Hematopoietic multipotent progenitor cell treated with erythropoietin and hydrocortisone succinate and interleukin-3 and kit ligand, for 6 days (in vitro differentiated cells): ENCODE results near the gene EFNA5.

Experiments used
- DNase-seq: peaks from one replicate; pipeline ENCODE4 v3.0.0-alpha.2; 2015

The EFNA5 gene

DNA sequence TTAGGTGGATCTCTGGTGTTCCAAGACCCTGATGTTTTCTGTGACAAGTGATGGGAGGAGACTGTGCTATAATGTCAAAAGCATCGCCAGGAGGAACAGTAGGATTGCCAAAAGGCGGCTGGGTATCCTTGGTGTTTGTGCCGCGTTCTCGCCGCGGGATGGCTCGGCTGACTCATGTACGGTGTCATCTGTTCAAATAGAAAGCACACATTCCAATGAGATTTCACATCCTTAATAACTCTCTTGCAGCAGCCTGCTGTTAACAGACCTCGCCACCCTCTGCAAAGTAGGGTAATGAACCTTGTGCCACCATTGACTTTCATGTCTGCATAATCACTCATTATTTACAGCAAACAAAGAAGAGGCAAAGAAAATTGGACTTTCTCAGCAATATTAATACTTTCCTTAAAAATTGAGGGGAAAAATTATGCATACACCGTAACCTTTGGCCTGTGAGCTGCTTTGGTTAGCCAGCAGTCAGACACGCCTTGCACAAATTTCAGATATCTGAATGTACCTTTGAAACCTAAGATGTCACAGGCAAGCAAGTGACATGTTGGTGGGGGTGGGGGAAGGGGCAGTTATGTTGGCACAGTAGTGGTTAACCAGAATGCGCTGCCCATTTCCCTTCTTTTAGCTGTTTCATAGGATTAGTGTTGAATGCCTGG lies 289.4 kb downstream of the EFNA5 start:
- DNase-seq = no peak

DNA sequence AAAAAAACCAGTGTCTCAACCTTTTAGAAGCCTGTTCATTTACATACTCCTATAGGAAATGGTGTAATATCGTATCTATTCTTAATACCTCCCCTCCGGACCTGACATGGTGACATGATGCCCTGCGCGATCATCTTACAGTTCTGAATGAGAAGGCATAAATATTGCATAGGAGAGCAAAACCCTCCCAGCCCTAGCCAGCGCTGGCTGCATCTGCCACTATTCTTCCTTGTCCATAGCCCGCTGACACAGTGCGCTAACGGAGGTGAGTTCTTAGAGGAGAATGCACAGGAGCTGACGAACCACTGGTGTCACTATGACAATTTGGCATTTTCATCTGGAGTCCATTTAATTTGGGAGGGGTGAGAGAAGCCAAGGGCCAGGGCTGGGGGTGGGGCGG lies 290.1 kb downstream of the EFNA5 start:
- no peak for DNase-seq

DNA sequence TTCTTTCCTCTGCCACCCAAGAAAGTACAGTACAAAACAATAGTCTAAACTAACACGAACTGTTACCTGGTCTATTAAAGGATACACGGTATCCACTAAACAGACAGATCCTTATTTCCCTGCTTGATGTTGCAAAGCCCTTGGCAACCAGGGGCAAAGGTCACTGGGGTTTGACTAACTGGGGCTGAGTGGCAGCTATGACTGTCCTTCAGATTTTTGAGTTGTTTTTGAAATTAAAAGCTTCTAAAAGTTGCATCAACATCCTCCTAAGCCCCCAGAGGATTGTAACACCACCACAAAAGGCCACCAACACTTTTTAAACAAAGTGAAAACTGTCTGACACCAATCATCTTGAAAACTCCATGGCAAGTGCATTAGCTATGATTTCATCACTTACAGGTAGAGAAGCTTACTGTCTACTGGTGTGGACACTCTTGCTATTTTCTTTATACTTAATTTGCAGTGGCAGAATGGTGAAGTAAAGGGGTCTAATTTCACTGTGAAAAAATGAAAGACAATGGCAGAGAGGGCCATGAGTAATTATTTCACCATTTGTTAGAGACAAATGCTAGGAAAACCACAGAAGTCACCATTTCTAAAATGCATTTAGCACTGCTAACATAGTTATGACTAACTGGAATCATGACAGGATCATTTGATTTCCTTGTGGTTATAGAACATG lies 292.4 kb downstream of the EFNA5 start:
- no peak for DNase-seq

DNA sequence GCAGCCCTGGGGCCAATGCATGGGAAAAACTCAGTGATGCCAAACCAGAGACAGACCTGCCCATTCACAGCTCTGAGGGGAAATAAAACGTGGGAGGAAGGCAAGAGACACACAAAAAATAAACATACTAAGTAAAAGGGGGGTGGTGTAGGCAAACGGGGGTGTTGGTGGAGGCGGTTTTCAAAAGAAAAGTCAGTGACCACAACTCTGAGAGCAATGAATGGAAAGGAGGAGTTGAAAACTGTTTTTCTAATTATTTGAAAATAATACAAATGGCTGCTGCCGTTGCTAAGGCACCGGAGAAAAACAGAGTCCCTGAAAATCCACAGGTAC lies 293.5 kb downstream of the EFNA5 start:
- DNase-seq = no peak

DNA sequence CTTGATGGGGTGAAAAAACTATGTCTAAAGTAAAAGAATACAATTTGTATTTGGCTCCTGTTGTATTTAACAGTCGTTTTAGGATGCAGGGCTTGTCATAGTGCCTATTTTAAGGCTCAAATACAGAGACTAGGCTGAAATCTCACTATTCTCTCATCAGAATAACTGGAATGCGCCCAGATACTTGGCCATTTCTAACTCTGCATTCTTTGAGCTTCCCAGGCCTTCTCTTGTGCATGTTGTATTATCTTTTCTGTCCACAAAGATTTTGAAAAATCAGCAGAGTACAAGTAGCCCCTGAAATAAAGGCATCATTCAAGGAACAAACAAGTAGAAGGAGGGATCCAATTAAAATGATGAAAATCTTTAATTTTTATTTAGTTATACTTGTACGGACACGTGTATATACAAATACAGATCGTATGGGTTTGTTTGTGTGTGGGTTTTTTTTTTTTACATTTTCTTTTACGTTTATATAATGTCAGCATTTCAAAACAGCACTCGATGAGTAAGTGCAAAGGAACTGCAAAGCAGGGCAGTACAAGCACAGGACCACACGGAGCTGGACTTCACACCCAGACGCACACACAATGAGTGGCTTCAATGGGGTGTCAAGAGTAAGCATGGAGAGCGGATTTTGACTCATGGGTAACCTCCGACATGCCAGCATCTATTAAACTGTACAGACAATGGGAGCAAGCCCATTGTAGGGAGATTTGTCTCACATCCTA lies 294.0 kb downstream of the EFNA5 start:
- no peak for DNase-seq

DNA sequence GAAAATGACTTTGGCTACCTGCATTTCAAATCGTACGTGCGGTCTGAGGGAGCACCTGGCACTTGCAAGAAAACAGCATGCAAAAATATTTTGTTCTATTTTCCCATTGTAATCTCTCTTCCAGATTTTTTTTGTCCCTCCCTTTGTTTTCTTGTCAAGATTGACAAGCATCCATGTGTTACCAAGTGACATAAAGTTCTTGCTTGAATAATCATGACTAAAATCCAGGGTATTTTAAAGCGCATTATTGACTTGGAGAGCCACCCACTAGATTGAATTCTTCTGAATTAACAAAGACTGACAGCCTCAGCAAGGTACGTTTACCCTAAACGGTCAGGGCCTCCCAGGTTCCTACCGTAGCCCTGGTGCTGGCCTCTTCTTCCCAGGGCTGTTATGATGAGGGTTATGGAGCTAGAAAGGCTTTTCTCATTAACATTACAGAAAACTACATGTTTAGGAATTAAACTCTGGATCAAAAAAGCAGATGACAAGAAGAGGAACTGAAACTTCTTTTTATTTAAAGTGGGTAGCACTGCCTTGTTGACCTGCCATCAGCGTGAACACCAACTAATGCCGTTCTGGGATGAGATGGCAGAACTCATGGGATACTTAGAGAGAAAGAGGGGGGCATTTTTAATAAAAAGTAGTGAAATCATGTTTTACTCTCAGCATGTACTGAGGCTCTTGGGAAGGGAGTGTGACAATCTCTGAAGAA lies 297.0 kb downstream of the EFNA5 start:
- no peak for DNase-seq

DNA sequence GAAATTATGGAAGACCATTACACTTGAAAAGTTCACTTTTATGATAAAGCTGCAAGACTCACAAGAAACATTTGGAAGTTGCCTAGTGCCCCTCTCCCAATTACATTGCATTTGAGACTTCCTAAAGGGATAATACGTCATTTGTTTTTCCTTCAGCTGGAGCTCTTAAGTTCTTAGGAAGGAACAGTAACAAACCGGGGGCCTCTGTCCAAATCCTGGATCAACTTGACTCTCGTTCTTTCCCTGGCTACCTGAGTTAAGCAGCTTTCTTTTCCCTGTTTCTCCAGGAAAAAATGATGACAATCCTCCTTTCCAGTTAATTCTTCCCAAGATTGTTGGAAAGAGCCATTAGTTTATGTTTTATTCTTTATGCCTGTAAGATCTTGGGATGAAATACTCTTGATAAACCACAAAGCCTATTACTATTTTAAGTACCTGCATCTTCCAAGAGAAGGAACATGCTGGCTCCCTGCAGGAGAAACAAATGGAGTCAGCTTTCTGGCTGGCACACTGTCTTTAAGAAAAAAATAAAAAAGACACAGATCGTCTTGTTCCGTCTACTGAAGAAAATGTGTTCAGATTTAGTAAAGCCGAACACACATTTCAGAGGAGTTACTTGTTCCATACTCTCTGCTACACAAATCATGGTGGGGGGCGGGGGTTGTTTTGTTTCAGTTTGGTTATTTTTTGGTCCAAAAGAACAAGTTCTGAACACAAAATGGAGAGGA lies 297.9 kb downstream of the EFNA5 start:
- no peak for DNase-seq

DNA sequence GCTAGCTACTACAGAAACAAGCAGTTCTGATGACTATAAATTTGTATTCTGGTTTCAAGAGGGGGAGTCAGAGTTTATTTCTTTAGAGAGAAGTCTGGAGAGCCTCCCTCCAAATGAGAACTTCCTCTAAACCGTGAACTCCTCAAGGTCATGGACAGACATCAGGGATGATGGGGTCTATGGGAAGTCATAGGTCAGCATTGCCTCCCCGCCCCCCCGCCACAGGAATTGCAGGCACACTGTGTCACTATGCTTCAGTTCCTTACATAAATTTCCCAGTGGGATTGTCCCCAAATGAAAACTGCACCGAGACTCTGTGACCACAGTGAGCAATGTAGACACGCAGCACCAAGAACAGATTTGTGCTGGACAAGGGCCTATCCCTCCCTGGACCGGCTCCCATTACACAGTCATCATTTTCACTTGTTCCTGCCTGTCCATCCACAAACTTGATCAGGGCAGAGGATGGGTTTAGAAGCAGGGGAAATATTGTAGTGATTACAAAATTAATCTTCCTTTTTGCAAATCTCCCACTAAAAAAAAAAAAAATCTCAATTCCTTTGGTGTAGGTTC lies 300.3 kb downstream of the EFNA5 start:
- DNase-seq = no peak

DNA sequence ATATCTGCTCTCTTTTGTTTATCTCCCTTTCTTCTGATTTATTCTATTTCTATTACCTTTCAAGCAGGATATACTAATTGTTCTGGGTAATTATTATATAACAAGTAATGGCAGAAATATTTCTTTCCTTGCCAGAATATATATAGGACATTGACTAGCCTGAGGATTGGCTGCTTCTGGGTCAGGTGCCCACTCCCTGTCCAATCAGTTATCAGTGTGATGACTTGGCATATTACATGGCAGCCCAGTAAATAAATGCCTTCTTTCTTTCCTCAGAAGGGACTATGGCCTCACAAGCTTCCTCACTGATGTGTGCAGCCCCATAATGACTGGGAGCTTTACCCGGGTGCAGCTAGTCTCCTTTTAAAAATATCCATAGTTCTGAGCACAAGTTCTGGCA lies 301.1 kb downstream of the EFNA5 start:
- DNase-seq = no peak

DNA sequence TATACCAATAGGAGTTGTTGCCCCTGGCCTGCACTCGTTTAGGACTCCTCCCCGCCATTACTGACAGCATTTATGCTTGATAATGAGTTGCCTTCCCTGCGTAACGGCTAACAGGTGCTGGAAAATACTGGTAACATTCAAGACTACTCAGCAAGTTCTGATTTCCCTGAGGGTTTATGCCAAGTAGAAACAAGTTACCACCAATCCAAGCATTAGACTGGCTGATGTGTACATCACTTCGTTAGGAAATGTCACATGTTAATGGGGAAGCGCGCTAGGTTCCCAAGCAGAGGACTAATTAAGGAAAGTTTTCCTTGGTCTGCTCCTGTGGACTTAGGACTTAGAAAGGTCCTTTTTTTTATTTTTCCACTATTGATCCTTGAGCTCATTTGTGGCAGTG lies 302.1 kb downstream of the EFNA5 start:
- no peak for DNase-seq

DNA sequence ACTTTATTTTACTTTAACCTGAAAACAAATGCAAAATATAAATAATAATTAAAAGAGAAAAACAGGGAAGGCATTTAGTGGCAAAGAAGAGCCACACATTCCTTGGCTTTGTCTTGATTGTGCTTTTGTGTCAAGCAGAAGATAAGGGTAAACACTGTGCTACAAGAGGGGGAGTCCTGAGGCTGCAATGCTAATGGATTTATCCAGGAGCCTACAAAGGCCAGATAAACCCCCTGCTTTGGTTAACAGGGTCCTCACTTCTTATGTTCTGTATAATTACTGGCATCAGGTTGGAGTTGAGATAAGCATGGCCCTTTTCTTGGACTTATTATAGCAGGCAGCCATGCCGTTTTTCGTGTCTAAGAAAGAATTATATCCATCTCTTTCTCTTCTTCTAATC lies 302.8 kb downstream of the EFNA5 start:
- no peak for DNase-seq

DNA sequence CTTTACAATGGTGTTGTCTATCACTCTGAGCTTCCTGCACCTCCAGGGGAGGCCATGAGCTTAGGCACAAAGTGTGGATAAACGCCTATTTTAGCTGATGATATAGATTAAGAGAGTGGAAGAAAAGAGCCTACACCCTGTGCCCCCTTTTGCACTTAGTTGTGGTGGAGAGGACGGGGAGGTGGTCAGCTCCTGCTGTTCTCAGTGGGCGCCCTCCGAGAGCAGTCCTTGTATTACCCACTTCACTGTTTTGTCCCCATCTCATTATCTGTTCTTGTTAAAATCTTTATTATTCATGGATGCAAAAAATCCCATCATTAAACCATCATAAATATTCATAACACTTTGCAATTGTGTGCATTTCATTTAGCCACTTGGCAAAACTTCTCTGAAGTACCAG lies 303.3 kb downstream of the EFNA5 start:
- DNase-seq = no peak

DNA sequence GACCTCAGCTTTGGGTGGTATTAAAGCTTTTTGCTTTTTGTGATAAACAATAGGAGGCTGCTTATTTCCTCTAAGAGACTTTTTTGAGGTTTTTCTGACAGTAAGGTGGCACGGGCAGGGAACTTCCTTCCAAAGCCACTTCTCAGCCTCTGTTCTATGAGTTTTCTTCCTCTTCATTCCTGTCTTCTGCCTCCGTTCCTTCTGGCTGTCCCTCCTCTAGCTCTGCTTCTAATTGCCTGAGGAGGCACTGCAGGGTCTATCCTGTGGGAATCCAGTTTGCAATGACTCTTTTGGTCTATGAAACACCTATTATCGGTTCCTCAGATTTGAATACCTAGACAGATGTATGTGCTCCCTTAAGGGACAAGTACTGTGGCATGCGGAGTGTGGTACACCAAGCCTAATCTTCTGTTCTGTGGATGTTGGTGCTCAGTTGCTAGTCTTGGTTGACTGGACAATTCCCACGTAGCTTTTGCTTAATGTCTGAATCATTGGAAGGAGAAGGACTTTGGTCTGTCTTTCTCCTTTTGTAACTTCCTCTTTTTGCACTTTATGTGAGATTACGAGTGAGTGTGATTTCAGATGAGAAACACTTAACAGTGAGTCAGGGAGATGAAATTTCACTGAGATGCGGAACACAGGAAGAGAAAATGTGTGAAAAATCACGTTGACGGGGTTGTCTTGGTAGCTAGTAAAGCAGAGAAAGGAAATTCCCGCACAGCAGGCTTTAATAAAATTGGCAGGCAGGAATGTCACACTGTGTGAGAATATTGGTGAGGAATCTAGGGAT lies 305.2 kb downstream of the EFNA5 start:
- peak; percentile 15 for DNase-seq

DNA sequence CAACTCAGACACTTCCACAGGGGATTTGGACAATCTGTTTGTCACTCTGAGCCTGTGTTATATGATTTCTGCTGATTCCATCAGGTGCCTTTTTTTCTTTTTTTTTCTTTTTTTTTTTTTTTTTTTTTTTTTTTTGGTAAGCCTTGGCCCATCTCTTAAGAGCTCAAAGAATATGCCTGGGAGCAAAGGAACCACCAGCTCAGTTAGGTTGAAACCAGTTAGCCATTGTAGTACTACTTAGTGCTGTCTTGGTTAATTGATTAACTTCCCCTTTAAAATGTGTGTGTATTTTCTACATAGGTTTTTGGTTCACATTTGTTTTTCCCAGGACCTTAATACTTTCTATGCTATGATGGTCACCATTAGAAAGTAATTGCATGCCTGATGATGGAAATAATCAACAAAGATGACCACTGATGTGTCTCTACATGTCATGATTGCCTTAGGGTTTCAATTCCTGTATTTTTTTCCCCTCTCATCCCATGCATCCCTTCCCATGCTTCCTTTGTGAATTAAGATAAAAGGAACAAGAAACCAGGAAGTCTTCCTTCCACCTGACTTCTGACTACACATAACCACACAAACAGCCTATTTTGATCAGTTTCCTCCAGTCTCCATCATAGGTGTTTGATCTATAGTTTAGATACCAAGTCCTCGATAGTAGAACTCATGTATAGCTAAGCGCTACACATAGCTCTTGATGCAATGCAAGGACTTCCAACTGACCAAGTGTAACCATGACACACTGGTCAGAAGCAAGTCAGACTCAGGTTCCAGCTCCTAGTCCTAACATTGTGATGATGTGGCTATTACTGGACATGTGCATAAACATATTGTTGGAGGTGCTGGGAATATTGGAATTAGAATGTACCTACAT lies 306.1 kb downstream of the EFNA5 start:
- DNase-seq = no peak

DNA sequence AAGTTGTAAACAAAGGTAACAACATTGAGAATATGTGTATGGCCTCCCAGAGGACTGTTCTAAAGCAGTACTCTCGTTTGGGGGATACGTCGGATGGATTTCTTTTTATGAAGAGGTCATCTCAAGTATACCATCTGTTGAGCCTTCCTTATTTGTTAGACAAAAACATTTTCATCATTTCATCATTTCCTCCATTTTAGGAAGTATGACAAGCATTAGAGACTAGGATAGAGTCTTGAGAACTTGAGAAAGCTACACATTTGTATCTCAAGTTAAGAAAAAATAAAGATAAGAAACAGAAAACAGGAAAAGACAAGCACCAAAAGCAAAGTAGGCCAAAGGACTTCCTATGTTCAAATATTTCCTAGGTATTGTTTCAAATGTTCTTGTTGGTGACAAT lies 307.0 kb downstream of the EFNA5 start:
- DNase-seq = no peak

DNA sequence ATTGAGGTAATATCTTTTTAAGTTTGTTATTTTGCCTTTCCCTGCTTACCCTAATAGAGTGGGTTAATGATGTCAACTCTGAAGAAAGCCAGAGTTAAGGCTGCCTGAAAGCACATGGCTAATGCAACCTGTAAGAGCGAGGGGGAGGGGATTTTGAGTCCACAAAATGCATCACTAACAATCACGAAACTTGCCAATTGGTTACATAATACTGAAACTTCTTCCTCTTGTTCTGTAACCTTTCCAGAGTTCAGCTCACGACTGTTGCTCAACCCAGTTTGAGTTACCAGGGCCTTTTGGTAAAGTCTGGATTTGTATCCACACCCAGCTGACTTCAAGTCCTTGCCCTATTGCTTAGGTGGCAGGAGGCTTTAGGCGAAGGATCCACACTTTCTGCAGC lies 308.8 kb downstream of the EFNA5 start:
- DNase-seq = peak; percentile 18

DNA sequence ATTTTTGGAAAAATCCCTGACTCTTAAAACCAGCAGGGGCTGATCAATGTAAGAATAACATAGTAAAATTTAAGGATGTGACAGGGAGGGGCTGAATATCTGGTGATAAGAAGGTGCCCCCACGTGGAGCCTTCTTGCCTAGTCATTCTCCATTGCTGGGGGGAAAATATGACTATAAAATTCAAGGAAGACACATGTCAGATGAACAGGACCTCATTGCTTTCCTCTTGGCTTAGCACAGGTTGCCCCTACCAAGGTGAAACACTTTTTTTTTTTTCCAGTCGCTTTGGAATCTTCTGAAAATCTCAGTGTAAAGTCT lies 310.9 kb downstream of the EFNA5 start:
- peak; percentile 7 for DNase-seq

DNA sequence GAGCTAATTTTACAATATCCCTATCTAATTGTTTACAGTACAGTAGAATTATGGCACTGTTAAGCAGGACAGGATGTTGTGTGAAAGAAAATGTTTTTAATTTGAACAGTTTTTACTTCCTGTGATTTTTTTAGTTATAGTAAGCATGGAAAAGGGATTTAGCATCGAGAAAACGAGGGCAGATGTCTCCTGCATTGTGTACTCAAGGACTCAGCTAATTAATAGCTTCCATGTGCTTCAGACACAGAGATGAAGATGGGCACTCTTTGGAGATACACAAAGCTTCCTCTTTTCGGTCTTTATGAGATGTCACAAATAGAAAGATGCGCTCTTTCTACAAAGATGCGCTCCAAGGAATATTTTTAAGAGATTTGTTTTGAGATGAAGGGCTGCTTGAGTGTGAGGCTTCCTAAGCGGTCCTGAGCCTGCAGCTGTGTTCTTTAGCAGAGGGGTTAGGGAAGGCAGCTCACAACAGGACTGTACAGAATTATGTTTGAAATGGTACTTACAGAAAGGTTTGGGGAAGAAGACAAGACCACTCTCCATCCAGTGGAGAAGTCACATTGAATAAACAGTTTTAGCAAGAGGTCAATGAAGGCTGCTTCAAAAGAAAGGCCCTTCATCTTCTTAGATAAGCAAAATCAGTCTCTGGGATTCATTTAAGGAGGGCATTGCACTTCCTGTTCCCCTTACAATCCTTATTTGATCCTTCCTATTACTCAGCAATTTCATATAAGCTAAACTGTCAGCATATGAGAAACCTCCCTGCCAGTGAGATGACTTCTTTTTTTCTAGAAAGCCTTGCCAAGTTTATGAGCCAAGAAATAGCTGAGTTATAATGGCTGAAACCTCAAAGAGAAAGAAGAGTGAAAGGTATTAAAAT lies 311.5 kb downstream of the EFNA5 start:
- DNase-seq = peak; percentile 18

DNA sequence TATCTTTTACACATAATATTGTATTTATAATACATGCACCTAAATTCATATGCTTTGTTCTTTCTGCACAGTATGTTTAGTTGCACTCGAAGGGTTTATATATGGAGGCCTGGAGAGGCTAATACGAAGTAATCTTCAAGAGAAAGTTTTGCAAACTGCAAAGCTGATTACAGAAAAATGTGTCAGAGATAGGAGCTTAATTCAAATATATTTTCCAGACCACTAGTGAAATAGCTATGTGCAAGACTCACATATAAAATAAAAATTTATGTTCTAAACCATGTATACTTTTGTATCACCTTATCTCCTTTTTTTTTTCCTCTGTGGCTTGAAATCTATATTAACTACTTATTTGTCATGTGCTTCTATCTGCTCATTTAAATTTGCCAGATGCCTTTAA lies 313.8 kb downstream of the EFNA5 start:
- DNase-seq = no peak

DNA sequence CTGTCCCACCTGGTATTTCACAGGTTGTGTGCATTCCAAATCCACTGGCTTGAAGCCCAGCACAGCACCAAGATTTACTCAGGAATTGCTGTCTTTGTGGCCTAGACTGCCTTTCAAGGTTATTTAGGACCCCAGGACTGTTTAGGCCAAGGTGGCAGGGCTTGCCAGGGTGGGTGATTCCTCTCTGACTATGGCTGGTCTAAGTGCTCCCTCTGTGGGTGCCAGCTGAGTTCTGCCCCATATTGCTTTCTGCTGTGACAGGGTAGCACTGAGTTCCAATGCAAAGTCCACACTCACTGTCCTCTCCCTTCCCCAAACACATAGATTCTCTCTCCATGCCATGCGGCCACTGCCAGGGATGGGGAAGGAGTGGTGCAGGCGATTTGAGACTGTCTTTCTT lies 318.2 kb downstream of the EFNA5 start:
- no peak for DNase-seq
